ENCODE measurements around the gene B4GALT5. TPM values are rescaled to one million over a fixed set of nuclear protein-coding genes. Genes with fewer than 3 reads are reported as not detected.
"Not testable (repeated sequence)": the region's sequence is repeated elsewhere in the genome, so short reads cannot be mapped to it uniquely, and the experiment has no call there.

B4GALT5 gene
- polyA plus RNA-seq, 1 donor: 36.3 TPM

DNA sequence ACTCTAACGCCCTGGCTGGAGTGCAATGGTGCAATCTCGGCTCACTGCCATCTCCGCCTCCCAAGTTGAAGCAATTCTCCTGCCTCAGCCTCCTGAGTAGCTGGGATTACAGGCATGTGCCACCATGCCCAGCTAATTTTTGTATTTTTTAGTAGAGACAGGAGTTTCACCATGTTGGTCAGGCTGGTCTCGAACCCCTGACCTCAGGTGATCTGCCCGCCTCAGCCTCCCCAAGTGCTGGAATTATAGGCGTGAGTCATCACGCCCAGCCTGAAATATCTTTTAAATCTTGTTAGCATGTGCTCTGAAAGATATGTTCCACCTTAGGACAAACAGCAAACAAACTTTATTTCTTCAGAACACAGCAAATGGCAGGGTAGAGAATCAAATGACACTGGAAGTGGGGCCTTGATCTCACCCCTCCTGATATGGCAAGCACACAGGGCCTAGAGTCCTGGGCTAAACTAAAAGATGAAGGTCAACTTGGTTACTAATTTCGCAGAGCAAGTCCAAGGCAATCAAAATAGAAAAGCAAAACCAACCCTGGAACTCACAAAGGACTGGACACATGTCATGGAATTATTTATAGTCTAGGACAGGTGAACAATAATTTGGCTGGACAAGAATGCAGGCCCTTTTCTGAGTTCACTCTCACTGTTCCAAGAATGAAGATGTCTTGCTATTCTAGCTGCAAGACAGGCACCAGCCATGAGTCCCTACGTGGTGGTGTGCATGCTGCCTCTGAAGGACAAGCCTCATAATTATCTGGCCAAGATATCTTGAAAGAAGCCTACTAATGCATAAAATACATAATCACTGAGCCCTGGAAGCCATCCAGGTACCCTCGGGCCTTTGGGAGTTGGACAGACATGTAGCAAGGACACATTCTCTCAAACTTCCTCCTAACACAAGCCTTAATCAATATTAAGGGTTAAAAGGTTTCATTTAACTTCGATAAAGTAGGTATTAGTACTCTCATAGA is 35.6 kb downstream of the B4GALT5 start:
- DNase-seq: no peak

DNA sequence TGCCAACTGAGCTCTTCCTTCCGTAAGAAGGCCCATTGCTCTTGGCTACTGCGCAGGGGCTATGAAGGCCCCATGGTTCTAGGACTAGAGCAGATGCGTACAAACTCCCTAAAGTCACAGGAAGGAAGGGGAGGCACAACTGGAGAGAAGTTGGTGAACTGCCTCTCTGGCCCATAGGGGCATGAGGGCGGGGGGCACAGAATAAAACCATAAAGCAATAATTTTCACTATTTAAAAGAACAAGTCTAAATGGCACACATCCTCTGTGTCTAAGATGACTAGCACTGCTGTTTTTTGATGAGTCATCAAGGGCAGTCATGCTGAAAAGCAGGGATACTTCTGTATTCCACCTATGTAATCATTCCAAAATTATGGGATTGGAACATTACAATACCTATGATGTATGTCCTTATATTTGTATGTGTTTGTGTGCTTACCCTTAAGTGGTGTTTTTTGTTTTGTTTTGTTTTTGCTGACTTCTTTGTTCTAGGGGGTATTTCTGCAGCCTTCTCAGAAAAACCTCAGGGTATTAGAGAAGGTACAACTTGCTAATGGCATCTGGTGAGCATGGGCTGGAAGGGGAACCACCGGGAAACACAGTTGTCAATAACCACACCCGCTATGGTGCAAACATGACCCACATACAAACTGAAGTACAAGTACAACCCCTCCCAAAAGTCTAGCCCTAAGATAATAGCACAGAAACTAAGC is 36.9 kb downstream of the B4GALT5 start:
- DNase-seq: no peak

DNA sequence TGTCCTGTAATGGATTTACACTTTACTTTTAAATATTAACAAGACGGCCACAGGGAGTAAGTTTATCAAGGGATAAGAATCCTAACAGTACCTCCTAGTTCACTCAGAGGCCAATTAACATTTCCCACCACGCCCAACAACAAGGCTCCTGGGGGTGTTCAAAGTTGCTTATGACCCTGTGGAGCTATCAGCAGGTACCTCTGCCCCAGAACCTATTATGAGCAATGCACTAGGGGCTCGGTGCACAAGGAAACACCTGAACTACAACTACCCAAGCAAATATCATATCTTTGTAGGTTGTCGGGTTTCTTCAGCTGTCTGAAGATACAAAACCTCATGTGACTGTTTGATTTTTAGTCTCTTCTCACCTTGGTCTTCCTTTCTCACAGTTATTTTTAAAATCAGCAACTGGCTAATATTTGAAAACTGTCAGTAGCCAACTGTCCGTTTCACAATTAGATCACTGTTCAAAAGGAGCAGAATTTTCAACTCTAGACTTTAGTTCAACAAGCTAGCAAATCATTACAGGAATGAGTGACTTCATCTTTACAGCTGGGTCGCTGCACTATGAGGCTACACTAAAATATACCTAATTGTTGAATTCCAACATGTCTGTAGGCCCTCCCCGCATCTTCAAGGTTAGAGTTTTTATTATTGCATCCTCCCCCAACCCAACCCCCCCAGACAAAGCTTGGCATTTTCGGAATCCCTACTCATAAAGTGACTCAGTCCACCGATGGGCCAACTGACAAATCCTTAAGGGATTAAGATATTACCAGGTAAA is 38.1 kb downstream of the B4GALT5 start:
- no peak for DNase-seq

DNA sequence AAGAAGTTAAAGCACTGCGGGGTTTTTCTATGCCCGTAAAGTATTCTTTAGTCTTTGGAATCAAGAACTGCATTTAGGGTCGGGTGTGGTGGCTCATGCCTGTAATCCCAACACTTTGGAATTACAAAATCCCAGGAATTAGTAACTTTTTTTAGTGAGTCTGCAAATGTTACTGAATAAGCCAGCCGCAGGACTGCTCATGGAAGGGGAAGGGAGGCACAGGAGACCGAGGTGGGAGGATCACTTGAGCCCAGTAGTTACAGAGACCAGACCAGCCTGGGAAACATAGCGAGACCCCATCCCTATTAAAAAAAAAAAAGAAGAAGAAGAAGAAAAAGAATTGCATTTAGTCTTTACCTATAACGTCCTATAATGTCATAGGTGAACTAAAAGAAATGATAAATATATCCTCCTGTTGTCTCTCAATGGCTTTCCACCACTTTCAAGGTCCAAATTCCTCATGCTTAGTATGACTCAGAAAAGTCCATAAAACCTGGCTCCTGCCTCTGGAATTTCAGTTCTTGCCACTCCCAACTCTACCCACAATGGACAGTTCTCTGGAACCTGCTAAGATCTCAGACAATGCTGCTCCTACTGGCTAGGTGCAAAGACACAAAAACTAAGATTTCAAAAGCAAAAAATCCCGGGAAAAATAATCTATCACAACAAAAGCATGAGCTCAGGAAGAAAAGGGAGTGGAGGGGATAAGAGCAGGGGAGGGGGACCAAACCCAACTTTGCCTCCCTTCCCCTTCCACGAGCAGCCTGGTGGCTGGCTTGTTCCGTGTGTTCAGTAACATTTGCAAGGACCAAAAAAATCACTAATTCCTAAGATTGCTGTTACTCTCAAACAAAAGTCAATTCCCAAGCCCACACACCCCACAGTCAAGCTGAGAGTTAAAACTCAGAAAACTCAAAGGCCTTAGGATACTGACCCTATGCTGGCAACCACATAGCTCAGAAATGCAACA is 39.0 kb downstream of the B4GALT5 start:
- DNase-seq: no peak

DNA sequence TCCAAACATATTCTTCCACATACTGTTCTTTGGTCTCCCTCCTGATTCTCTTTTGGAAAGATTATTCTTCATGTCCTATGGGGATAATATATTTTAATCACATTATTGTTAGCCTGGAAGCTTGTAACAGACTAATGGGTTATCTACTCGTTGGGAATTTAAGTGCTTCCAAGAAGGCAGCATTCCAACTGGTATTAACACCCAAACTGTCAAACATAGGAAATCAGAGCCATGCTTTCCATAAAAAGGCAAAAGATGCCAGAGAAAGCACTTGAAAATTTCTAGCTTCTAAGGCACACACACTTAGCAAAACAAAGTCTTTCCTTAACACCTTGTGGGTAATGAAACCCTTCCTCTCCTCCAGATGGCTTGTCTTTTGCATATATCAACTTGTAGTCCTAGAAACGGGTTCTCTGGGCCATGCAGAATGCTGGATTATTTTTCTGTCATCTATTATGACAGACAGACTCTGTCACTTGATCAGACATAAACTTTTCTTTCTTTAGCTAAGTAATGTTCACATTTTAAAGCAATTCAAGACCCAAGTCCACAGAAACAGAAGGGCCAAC is 41.5 kb downstream of the B4GALT5 start:
- no peak for DNase-seq

DNA sequence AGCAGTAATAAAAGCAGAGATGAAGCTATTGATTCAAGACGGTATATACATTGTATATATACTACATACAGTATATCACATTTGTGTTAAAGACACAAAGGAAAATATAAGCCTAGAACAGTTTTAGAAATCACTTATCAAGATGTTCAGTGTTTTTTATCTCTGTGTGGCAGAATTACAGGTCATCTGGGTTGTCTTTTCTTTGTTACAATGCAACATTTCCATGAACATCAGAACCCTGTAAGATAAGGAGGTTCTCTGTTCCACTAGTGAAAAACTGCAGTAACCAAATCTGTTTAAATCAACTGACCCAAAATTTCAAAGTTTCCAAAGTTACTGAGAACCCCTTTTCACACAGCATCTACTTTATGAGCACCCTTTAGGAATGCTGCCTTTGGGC is 42.2 kb downstream of the B4GALT5 start:
- DNase-seq: no peak

DNA sequence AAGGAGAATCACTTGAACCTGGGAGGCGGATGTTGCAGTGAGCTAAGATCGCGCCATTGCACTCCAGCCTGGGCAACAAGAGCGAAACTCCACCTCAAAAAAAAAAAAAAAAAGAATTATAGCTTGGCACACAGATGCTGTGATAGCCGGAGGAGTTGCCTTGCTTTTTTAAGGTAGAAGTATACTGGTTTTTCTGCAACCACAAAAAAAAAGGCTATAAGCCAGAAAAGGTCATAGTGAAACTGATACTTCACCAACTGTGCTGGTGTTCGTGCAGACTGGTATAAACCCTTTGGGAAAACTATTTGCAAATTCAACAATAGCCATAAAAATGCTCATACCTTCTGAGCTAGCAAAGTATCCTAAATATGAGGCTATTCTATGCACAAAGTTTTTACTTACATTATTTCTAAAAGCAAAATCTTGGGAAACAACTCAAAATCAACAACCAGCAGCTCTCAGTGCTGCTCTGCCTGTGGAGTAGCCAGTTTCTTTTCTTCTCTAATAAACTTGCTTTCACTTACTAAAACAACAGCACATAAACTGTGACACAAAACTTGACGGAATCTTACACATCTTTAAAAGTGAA is 44.0 kb downstream of the B4GALT5 start:
- DNase-seq: no peak

DNA sequence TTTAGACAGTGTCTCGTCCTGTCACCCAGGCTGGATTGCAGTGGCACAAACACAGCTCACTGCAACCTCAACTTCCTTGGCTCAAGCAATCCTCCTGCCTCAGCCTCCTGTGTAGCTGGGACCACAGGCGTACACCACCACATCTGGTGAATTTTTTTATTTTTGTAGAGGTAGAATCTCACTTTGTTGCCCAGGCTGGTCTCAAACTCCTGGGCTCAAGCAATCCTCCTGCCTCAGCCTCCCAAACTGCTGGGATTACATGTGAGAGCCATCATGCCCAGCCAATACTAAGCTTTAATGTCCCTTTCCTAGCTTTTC is 44.8 kb downstream of the B4GALT5 start:
- DNase-seq: not testable (repeated sequence)

DNA sequence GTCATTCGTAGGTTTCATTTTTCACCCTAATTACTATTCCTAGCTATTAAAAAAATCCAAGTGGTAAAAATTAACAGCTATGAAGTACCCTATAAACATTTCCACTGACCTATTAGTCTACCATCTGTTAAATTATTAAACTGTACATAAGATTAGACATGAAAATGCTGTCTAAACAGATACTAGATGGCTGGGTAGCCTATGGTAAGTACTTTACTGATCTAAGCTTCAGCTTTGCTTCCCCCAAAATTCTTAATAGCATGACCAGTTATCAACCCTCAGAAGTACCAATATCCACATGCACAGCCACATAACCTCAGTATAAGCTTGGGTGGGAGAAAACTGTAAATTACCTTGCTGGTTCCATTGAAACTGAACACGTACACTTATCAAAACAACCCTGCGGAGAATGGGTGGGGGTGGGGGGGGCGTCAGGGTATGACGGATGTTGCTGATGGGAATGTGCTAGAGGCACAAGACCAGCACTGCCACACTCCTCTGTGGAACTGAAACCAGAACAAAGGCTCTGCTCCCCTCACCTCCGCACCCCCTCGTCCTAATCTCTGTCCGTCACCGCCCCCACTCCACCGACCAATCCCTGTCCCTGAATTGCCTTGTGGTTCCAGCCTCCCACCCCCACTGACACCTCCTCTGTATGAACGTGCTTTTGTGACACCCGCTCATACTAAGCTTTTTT is 45.3 kb downstream of the B4GALT5 start:
- DNase-seq: no peak

DNA sequence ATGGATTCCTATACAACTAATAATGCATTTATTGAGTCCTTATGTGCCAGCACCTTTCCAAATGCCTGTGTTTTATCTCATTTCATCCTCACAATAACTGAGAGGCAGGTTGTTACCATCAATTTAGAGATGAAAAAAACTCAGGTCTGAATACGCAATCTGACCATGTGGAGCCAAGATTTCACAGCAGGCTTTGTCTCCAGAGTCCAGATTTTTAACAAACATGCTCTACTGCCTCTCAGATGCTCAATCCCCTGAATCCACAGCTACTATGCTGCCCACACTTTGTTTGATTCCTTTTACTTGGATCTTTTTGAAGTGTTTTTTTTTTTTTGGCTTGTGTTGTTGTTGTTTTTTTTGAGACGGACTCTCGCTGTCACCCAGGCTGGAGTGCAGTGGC is 46.8 kb downstream of the B4GALT5 start:
- no peak for DNase-seq

DNA sequence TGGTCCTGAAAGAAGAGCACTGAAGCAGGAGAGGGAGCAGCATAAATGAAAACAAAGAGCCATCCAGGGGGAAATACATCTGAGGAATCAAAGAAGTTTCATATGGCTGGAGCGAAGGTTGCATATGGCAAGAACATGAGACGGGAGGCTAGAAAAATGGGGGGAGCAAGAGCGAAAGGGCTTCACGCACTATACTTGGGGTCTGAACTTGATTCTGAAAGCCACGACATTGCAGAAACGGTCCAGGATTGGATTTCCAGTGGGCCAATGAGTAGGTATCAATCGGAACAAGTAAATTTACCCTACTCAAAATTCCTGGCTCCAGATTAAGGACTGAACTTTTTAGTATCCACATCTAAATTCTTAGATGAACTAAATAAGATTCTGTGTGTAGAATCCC is 47.9 kb downstream of the B4GALT5 start:
- no peak for DNase-seq

DNA sequence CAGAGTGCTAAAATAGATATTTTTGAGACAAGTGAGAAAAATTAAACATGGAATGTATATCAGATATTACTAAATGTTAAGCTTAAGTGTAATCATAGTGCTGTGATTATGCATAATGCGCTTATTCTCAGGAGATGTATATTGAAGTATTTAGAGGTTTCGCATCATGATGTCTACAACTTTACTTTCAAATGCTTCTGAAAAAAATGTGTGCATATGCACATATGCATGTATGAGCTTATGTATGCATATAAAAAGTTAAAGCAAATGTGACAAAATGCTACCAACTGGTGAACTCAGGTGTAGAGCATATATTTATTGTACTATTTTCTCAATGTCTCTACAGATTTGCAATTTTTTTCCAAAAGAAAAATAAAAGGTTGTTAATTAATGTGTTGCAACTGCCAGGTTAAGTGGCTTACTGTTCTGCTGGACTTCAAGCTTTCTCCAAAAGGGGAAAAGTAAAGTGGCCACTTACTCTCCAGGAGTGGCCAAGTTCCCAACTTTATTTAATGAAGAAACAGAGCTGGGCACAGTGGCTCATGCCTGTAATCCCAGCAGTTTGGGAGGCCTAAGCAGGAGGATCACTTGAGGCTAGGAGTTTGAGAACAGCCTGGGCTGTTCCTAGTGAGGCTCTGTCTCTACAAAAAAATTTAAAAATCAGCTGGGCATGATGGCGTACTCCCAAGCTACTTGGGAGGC is 48.9 kb downstream of the B4GALT5 start:
- no peak for DNase-seq

DNA sequence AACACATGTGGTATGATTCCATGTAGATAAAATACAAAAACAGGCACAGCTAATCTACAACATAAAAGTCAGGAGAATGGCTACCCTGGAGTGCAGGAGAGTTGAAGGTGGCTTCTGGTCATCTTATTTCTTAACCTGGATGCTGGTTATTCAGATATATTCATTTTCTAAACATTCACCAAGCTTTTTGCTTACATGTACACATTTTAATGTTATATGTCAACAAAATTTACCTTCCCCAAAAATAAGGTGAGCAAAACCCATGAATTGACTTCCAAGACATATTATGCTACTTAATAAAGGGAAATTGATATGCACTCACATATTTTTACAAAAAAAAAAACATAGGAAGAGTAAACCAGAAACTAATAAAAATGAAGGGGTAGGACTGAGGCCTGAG is 50.6 kb downstream of the B4GALT5 start:
- no peak for DNase-seq

DNA sequence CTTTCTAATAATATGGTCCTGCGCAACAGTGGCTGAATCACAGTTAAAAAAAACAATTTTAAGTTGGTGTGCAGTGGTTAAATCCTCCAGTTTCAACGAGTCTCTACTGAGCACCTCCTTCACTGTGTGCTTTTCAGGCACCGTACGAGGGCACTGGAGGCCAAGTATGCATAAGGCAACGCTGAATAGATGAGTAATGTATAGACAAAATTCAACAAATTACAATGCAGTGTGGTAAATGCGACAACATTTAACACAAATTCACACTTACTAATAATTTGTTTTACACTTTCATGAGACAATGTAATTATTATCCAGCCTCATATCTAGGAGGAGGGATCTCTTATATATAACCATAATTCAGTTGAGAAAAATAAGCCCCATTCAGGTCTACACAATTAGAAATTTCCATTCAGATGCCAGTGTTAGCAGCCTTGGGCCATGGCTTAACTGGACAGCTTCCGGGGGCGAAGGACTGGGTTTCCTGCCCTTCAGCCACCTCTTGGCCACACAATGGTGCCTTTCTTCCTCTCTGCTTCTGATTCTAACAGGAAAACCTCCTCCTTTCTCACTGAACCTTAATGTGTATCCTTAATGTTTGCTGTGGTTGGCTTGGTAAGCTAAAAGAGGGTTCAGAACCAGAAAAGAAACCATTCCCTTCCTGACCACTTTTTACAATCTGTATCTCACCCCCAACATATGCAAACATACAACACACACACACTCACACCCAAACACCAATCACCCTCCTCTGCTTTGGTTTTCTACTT is 51.9 kb downstream of the B4GALT5 start:
- no peak for DNase-seq

DNA sequence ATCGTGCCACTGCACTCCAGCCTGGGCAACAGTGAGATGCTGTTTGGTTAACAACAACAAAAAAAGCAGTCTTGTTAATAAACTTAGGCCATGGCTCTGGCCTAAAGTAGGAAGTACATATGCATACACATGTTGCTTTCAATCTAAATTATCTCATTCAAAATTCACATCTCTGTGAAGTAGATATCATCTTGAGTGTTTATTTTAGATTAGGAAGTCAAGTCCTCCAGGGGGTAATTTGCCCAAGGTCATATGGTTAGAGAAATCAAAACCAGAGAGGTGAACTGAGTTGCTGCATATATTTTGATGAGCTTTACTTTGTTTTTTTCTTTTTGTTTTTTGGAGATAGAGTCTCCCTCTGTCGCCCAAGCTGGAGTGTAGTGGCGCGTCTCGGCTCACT is 52.8 kb downstream of the B4GALT5 start:
- no peak for DNase-seq

DNA sequence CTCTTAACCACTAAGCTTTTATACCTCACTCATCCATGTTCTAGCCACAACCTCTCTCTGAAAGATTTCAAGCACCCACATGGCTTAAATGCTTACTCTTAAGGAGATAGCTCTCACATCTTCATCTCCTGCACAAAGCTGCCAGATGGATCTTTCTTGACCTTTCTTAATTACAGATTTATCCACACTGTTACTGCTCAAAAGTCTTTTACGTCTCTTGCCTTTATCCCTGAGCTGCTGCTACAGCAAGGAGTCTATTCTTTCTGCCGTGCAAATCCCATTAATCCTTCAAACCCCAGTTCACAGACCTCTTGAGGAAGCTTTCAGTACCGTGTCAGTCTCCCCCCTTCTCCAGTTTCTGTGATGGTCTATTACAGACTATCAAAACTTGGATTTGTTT is 54.6 kb downstream of the B4GALT5 start:
- no peak for DNase-seq

DNA sequence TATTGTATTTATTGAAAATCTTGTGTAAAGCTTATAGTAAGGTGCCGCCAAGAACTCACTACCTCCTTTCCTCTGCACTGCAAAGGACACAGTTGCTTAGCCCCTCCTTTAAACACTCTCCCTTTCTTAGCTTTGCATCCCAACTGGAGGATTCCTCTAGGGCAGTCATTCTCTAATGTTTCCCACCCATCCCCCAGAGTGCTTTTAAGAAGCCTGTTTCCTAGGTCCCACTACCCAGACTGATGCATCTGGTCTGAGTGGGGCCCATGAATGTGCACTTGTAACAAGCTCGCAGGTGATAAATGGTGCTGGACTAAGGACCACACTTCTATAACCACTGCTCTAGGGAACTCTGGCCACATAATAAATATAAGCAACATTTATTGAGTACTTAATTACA is 55.2 kb downstream of the B4GALT5 start:
- DNase-seq: no peak

DNA sequence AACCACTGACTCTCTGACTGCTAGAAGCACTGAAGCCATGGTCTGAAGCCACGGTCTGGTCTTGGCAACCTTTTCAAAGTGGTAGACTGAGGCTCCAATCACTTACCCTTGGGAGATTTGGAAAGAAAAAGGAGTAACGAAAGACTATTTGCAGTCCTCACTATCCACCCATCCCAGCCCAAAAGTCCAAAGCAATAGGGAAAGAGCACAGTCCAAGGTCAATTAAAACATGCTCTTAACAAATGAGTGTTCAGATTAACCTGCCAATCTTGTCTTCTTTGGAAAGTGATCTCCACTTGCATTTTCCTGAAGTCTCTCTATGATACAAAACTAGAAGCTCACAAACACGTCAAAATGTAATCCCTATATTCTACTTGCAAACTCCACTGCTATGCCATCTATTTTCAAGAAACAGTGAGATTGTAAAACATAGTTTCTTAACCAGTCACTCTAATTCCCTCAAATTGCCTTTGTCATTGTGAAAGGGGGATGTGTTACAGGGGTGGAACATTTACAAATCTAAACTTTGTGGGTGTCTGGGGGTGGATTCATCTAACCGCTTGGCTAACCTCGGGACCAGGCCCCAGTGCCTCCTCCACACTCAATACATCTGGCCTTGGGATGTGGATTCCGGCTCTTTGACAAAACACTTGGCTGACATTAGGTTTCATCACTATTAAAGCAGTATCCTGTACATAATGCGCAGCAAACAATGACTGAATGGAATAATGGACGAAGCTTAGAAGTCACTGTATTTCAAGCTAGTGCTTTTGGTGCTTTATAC is 56.4 kb downstream of the B4GALT5 start:
- peak; percentile 59 for DNase-seq

Measured in hindlimb muscle (tissue), 1 donor.